C4-2B (cell line): ENCODE measurements around the gene SIAH3.

Source experiments
- CTCF ChIP-seq: fragments of 450-650 bp; conservative IDR thresholded peaks from 2 replicates; pipeline ENCODE4 v1.5.1; 2017; ENCODE audit warnings: mild to moderate bottlenecking
- ZFX ChIP-seq: fragments of 450-650 bp; IDR thresholded peaks from 2 replicates; pipeline ENCODE4 v1.6.1; 2017

- peak; percentile 80 for TF ChIP-seq CTCF
- no peak for TF ChIP-seq ZFX
Observed at GRCh38 chr13:45807520-45808099, 43.9 kb downstream of the SIAH3 start.
